HG02852 (cell line): ENCODE measurements around the gene PTBP1.
"Not testable (repeated sequence)": the region's sequence is repeated elsewhere in the genome, so short reads cannot be mapped to it uniquely, and the experiment has no call there.

Experiments used
- ATAC-seq: cut with Tn5 transposase; IDR thresholded peaks from one replicate; pipeline ENCODE4 v1.9.1; 2021; ENCODE audit warnings: mild to moderate bottlenecking, moderate library complexity; ENCODE audit not compliant: unreplicated experiment

Gene PTBP1

DNA sequence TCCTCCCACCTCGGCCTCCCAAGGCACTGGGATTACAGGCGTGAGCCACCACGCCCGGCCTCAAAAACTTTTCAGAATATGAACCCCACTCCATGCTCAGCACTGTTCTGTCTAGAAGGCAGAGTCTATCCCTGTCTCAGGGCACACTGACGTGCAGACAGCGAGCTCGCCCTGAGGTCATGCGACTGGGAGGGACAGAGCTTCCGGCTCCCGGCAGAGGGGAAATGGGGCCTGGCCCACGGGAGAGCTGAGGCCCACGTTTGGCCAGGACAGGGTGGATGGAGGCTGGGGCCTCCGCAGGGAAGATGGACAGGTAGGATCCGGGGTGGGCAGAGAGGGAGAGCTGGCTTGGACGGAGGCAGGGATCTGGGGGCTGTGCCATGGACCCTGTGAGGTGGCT is 27.6 kb downstream of the PTBP1 start:
- ATAC-seq: no peak

DNA sequence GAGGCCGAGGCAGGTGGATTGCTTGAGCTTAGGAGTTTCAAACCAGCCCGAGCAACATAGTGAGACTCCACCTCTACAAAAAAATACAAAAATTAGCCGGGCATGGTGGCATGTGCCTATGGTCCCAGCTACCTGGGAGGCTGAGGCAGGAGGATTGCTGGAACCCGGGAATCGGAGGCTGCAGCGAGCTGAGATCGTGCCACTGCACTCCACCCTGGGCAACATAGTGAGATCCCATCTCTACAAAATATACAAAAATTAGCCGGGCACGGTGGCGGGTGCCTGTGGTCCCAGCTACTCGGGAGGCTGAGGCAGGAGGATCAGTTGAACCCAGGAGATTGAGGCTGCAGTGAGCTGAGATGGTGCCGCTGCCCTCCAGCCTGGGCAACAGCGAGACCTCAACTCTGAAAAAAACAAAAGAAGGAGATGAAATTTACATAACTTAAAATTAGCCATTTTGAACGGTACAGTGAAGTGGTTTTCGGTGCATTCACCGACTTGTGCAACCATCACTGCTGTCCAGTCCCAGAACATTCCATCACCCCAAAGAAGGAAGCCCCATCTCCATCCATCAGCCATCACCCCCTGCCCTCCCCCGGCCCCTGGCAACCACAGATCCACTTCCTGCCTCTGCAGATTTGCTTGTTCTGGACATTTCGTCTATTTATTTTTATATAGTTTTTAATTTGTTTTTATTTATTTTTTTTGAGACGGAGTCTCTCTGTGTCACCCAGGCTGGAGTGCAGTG is 28.8 kb downstream of the PTBP1 start:
- ATAC-seq: no peak

DNA sequence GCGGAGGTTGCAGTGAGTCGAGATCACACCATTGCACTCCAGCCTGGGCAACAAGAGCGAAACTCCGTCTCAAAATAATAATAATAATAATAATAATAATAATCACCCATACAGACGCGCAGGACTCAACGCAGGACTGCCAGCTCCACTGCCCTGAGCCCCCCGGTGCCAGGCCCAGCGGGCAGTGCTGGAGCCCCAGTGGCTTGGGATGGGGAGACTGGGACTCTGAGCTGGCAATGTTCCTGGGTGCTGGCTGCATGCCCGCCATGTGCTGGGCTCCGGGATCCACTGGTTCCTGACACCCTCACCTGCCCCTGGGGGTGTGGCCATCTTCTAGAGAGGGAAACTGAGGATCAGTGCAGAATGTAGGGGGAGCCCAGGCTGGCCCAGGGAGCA is 30.1 kb downstream of the PTBP1 start:
- ATAC-seq: no peak

DNA sequence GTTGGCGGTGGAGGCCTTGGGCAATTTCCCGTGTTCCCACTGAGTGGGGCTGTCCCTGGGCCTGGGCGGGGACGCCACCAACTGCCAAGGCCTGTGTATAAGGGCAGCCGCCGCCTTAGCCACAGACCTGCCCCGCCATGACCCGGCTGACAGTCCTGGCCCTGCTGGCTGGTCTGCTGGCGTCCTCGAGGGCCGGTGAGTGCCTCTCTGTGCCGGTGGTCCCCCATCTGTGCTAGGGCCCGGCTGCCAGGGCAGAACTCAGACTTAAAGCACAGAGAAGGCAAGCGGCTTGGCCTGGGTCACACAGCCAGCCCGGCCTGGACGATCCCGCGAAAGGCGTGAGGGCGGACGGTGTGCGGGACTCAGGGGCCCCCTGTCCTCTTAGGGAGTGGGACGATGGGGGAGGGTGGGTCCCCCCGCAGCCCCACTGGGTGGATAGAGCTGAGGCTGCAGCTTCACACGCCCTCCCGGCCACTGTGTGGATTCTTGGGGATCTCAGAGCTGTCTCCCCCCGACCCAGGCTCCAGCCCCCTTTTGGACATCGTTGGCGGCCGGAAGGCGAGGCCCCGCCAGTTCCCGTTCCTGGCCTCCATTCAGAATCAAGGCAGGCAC is 30.6 kb downstream of the PTBP1 start, which contains the start of gene AZU1:
Gene AZU1, plus strand, starts transcription at position 128 of the 612 bp plus-strand sequence. Its CDS starts 10 bp downstream, at position 138.
- no peak for ATAC-seq

DNA sequence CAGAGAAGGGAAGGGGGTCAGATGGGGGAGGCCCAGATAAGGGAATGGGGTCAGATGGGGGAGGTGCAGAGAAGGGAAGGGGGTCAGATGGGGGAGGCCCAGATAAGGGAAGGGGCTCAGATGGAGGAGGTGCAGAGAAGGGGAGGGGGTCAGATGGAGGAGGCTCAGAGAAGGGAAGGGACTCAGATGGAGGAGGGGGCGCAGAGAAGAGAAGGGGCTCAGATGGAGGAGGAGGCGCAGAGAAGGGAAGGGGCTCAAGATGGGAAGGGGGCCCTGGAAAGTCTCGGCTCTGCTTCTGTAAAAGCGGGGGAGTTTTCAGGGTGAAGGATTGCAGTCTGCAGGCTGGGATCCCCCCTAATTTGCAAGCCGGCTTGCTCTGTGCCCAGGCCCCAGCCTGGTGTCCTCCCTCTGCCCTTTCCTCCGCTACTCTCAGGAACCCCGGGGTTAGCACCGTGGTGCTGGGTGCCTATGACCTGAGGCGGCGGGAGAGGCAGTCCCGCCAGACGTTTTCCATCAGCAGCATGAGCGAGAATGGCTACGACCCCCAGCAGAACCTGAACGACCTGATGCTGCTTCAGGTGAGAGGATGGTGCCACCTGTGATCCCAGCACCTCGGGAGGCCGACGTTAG is 32.0 kb downstream of the PTBP1 start:
- no peak for ATAC-seq

DNA sequence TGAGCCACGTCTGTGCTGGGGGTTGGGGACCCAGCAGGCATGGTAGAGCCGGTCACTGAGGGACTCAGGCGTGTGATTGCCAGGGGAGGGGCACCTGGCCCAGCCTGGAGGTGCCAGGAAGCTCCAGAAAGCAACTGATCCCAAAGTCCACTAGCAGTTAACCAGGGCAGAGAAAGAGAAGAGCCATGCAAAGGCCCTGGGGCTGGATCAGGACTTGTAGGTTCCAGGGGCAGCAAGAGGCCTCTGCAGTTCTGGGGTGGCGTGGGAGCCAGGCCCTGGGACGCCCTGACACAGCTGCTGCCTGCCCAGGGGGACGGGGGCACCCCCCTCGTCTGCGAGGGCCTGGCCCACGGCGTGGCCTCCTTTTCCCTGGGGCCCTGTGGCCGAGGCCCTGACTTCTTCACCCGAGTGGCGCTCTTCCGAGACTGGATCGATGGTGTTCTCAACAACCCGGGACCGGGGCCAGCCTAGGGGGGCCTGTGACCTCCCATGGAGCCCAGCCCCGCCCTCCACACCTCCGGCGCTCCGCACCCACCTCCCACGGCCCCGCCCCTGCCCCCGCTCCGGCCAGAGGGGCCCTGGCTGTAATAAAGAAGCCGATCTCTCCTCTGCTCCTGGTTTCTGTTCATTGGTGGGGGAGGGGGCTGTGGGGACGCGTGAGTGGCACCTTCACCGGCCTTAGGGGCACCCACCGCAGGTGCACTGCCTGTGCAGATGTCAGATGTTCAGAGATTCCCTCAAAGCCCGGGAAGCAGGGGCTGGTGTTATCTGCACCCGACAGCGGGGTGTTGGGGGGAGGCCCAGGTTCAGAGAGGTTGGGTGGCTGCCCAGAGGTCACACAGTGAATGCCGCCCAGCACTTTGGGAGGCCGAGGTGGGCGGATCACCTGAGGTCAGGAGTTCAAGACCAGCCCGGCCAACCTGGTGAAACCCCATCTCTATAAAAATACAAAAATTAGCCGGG is 34.4 kb downstream of the PTBP1 start:
- no peak for ATAC-seq

DNA sequence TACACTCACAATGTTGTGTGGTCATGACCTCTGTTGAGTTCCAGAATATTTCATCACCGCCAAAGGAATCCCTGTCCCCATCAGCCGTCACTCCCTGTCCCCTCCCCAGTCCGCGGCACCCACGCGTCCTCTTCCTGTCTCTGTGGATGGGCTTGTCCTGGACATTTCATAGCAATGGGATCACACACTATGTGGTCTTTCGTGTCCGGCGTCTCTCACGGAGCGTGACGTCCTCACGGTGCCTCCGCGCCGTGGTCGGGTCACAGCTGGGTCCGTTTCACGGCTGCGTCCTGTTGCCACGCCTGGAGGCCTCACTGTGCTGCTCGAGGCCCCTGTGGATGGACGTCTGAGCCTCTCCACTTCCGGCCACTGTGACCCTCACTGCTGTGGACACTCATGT is 37.0 kb downstream of the PTBP1 start:
- ATAC-seq: no peak

DNA sequence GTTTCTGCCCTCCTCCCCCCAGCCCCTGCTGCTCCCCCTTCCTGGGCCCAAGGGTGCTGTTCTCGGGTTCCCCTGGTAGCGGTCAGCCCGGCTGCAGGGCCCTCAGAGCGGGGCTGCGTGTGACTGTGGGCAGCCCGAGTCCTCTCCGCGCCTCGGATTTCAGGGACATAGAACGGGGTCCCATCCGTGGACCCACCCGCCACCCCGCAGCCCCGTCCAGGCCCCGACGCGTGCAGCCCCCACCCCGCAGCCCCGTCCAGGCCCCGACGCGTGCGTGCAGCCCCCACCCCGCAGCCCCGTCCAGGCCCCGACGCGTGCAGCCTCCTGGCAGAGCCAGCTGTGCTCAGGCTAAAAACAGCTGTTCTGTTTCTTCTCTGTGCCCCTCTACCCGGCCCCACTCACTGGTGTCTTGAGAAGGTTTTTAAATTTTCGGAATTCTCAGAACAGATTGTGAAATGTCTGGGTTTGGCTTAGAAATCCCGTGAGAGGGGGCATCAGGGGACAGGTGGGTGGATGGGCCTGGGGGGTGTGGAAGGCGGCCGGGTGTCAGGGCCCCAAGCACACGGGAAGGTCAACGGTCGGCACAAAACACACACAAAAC is 38.1 kb downstream of the PTBP1 start:
- ATAC-seq: no peak

DNA sequence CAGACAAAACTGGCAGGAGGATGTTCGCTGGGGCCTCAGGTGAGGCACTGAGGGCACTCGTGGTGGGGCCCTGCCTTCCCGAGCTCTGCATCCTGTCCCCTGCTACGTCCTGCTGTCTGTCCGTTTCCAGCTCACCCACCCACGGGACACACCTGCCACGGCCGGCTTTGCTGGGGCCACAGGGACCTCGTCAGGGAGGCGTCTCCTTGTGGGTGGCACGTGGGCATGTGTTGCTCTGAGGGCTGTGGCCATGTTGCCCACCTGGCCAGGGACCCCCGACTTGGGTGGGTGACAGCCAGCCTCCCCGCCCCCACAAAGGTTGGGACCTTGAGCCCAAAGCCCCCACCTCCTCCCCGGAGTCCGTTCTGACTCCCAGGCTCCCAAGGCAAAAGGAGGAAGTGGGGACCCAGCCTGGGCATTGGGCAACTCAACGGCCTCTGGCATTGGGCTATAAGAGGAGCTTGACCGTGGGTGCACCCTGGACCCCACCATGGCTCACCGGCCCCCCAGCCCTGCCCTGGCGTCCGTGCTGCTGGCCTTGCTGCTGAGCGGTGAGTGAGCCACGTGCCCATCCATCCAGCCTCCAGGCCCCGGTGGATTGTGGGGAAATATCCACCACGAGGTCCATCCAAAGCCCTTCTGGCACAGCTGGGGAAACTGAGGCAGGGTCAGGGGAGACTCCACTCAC is 43.4 kb downstream of the PTBP1 start, which contains the start of gene PRTN3:
Gene PRTN3, plus strand, starts transcription at position 481 of the 688 bp plus-strand sequence. Its CDS starts 10 bp downstream, at position 491.
- no peak for ATAC-seq

DNA sequence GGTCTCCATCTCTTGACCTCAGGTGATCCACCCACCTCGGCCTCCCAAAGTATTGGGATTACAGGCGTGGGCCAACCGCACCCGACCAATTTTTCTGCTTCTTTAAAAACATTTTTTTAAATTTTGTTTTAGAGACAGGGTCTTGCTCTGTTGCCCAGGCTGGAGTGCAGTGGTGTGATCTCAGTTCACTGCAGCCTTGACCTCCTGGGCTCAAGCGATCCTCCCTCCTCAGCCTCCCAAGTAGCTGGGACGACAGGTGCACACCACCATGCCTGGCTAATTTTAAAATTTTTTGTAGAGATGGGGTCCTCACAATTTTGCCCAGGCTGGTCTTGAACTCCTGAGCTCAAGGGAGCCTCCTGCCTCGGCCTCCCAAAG is 45.5 kb downstream of the PTBP1 start:
- ATAC-seq: not testable (repeated sequence)

DNA sequence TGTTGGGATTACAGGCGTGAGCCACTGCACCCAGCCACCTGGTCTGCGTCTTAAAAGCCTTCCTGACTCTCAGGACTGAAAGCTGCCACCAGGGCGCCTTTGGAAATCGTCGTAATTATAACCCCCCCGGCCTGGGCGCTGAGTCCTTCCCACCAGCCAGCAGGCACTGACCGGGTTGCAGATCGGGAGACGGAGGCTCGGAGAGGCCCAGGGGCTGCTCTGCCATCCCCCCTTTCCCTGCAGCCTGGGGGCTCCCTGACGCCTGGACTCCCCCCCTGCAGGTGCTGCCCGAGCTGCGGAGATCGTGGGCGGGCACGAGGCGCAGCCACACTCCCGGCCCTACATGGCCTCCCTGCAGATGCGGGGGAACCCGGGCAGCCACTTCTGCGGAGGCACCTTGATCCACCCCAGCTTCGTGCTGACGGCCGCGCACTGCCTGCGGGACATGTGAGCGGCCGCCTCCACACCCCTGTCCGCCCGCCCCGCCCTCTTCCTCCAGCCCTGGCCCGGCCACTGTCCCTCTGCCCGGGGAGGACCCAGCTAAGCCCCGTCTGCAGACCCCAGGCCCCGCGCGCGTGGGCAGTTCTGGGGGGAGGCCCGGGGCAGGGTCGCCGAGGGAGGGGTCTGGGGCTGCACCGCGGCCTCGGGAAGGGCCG is 46.1 kb downstream of the PTBP1 start:
- ATAC-seq: no peak

DNA sequence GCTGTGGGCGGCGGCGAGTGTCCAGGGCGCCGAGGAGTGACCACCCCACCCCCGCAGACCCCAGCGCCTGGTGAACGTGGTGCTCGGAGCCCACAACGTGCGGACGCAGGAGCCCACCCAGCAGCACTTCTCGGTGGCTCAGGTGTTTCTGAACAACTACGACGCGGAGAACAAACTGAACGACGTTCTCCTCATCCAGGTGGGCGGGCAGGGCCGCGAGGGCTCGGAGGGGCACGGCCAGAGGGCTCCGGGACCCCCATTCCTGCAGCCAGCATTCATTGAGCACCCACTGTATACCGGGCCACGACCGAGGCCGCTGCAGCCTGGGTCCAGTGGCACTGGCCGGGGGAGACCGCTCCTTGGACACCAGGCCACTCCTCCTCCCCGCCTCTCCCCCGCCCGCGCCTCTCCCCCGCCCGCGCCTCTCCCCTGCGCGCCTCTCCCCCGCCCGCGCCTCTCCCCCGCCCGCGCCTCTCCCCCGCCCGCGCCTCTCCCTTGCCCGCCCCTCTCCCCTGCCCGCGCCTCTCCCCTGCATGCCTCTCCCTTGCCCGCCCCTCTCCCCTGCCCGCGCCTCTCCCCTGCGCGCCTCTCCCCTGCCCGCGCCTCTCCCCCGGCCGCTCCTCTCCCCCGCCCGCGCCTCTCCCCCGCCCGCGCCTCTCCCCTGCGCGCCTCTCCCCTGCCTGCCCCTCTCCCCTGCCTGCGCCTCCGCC is 46.7 kb downstream of the PTBP1 start:
- no peak for ATAC-seq

DNA sequence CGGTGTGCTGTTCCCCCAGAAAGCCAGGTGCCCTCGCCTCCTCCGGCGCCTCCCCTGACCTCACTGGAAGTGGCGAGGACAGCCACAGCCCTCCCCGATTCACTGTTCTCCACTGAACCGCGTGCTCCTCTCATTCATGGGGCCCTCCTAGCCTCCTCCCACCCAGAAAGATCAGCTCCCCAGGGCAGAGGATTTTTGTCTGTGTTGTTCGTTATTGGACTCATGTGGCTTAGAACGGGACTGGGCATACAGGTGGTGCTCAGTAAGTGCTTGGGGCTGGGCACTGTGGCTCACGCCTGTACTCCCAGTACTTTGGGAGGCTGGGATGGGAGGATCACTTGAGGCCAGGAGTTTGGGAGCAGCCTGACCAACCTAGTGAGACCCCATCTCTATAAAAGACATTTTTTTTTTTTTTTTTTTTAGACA is 47.3 kb downstream of the PTBP1 start:
- ATAC-seq: no peak

DNA sequence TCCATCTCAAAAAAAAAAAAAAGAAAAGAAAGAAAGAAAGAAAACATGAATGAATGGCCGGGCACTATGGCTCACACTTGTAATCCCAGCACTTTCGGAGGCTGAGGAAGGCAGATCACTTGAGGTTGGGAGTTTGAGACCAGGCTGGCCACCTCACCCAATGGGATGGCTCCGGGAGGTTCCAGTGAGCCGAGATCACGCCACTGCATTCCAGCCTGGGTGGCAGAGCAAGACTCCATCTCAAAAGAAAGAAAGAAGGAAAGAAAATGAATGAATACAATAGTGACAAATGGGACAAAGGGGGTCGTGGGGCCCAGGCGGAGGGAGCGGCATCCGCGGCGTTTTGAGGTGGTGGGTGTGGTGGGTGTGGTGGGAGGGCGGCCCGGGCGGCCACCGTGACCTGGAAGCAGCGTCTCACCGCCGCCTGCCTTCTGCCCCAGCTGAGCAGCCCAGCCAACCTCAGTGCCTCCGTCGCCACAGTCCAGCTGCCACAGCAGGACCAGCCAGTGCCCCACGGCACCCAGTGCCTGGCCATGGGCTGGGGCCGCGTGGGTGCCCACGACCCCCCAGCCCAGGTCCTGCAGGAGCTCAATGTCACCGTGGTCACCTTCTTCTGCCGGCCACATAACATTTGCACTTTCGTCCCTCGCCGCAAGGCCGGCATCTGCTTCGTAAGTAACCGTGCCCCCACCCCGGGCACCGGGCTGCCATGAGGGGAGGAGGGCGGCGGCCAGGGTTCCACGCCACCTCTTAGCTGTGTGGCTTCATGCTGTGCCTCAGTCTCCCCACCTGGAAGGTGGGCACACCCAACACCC is 48.7 kb downstream of the PTBP1 start:
- no peak for ATAC-seq

DNA sequence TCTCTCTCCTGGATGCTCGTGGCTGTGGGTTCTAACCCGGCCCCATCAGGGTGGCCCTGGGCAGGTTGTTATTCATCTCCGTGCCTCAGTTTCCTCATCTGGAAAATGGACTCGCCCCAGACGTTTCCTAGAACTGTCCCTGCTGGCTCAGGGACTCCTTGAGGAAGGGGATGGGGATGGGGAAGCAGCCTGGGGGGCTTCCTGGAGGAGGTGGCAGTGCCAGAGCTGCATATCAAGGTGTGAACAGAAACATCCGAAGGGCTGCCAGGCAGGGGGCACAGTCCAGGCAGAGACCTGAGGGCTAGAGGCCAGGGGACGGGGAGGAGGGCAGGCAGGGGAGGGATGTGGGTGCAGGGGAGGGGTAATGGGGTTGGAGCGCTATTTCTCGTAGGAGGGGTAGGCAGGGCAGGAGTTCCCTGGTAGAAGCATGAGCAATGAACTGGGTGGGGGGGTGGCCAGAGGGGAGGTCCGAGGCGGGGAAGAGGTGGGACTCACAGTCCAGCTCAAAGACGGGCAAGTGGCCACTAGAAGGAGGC is 51.2 kb downstream of the PTBP1 start:
- no peak for ATAC-seq

DNA sequence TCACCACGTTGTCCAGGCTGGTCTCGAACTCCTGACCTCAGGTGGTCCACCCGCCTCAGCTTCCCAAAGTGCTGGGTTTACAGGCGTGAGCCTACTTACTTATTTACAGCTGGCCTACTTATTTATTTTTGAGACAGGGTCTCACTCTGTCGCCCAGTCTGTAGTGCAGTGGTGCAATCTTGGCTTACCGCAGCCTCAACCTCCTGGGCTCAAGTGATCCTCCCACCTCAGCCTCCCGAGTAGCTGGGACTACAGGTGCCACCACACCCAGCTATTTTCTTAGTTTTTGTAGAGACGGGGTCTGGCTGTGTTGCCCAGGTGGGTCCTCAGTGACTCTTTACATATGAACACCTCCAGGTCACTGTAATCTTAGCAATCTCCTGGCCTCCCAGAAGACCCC is 51.9 kb downstream of the PTBP1 start:
- ATAC-seq: not testable (repeated sequence)

DNA sequence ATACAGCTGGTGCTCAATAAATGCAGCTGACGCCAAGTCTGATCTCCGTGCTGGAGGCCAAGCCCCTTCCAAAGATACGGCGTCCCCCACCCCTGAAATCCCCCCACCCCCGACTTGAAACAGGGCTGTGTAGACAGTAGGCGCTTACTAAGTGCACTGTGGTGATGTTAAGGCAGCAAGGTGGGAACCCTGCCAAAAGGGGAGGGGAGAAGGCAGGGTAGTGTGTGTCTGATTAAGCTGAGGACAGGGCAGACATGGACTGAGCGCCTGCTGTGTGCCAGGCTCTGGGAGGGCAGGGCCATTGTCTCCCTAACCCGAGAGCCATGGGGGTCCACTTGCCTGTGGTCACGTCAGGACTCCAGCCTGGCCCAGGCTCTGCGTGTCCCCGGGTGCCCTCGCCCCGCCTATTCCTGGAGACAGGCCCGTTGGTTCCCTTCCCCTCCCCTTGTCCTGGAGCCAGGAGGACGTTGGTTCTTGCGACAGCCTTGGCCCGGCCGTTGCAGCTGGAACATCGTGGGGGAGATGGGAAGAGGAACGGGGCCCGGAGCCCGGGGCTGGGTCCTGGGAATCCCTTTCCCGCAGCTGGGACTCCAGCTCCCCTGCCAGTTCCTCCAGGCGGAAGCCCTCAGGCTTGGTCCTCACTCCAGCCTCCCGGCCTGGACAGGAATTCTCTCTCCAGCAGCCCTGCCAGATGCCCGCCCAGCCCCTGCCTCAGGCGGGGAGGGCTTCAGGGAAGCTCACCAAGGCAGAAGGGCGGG is 53.1 kb downstream of the PTBP1 start:
- ATAC-seq: no peak
